Activated naive CD8-positive, alpha-beta T cell treated with anti-CD3 and anti-CD28 coated beads, Interleukin-2, amount 10 ng/mL, durations not matched to agents 7 days and 5 days (primary cell): ENCODE data around the gene PPP2R5C. TPM values are rescaled to one million over a fixed set of nuclear protein-coding genes. Genes with fewer than 3 reads are reported as not detected.

Source experiments
- ATAC-seq: fragments of 150-1000 bp; cut with Tn5 transposase; one replicate; pipeline ENCODE4 v1.10.0; 2021; ENCODE audit warnings: low read depth, moderate library complexity
- POLR2A ChIA-PET: fragments of 350-600 bp; sonication (Branson Sonifier 250); formaldehyde crosslinking; loops from one replicate; lab custom pipeline; 2021; ENCODE audit warnings: antibody characterized with exemption; lab: Charles Lee
- DNase-seq: peaks from one replicate; pipeline ENCODE4 v3.0.0; 2021
- H3K27ac Mint-ChIP-seq: one replicate; pipeline ENCODE4 v1.8.0; 2022; ENCODE audit warnings: mild to moderate bottlenecking, mixed read lengths
- H3K27me3 Mint-ChIP-seq: one replicate; pipeline ENCODE4 v1.8.0; 2022; ENCODE audit warnings: mild to moderate bottlenecking, moderate library complexity, mixed read lengths
- H3K36me3 Mint-ChIP-seq: one replicate; pipeline ENCODE4 v1.8.0; 2021; ENCODE audit warnings: mild to moderate bottlenecking, mixed read lengths
- H3K4me1 Mint-ChIP-seq: one replicate; pipeline ENCODE4 v1.8.0; 2021; ENCODE audit warnings: mixed read lengths
- H3K4me3 Mint-ChIP-seq: one replicate; pipeline ENCODE4 v1.8.0; 2022; ENCODE audit warnings: mild to moderate bottlenecking, moderate library complexity, mixed read lengths
- H3K9me3 Mint-ChIP-seq: one replicate; pipeline ENCODE4 v1.8.0; 2021; ENCODE audit warnings: mixed read lengths
- total RNA-seq, 2 experiments: library from RNA; stranded (reverse); gene quantifications; one replicate each; pipeline ENCODE4 v1.2.3, GENCODE V29; 2021

PPP2R5C gene
- total RNA-seq, 2 experiments from 2014 or later = 369 to 382 TPM

DNA sequence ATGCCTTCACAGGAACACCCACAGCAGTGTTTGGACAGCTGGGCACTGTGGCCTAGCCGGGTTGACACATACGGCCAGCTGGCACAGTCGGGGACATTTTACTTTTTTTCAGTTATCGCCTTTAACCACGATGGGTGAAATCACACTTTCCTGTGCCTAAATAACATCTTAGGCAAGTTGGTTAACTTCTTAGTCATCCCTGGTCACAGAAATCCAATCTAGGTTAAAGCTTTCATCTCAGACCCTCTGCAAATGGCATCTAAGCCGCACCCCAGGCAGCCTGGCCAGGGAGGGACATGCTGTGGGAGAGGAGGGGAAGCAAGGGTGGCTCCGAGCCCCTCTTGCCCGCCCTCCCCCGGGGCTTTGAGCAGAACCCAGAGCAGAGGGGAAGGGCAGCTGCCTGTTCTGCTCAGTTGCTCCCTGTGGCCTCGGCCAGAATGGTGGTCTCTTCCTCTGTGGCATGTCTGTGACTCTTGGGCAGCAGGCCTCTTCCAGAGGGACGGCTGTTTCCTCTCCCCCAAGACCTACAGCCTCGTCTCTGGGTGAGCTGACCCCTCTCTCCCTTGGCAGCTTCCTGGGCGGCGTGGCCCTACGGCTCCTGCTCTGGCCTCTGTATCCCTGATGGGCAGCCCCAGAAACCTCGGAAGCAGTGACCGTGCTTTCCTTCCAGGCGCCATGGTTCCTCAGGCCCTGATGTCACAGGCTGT, 117.5 kb downstream of the PPP2R5C start:
- no peak overlapping the region for H3K27ac Mint-ChIP-seq
- H3K36me3 Mint-ChIP-seq = peaks cover 18% of the 10 kb centered on the region
- H3K4me1 Mint-ChIP-seq = peaks cover 29% of the 10 kb centered on the region
- H3K9me3 Mint-ChIP-seq = no peaks in the 10 kb centered on the region
- POLR2A ChIA-PET = interaction anchor here (0.6 to 0.9 kb wide), 3 partner anchors 9 to 76 kb away, joined by 3 to 9 read pairs (median 4); no protein-coding TSS in a partner anchor
- ATAC-seq (peak; percentile 11), DNase-seq (no peak)
- no peaks in the 10 kb centered on the region for H3K27me3 Mint-ChIP-seq
- no peak overlapping the region for H3K4me3 Mint-ChIP-seq

GRCh38 chr14:101879529-101880336, 118.2 kb downstream of the PPP2R5C start:
- Mint-ChIP-seq H3K9me3 (no peaks in the 10 kb centered on the region), H3K27ac (no peak overlapping the region), H3K4me3 (no peak overlapping the region), H3K36me3 (peaks cover 23% of the 10 kb centered on the region), H3K27me3 (no peaks in the 10 kb centered on the region), H3K4me1 (peaks cover 29% of the 10 kb centered on the region)
- ATAC-seq (no peak), DNase-seq (no peak)
- POLR2A ChIA-PET = interaction anchor here (0.9 kb wide), 1 partner anchor 8 kb away, joined by 3 read pairs; no protein-coding TSS in a partner anchor

GRCh38 chr14:101881426-101881825, 119.9 kb downstream of the PPP2R5C start:
- POLR2A ChIA-PET = interaction anchor here (0.5 kb wide), 1 partner anchor 9 kb away, joined by 4 read pairs; no protein-coding TSS in a partner anchor
- Mint-ChIP-seq H3K4me3 (no peak overlapping the region), H3K27me3 (no peaks in the 10 kb centered on the region), H3K4me1 (peaks cover 15% of the 10 kb centered on the region), H3K9me3 (no peaks in the 10 kb centered on the region), H3K27ac (no peak overlapping the region), H3K36me3 (peaks cover 29% of the 10 kb centered on the region)
- no peak for ATAC-seq
- no peak for DNase-seq

- Mint-ChIP-seq H3K4me1 (peaks cover 12% of the 10 kb centered on the region), H3K27me3 (no peaks in the 10 kb centered on the region), H3K27ac (no peak overlapping the region), H3K4me3 (no peak overlapping the region), H3K9me3 (no peaks in the 10 kb centered on the region), H3K36me3 (peaks cover 29% of the 10 kb centered on the region)
- DNase-seq (no peak), ATAC-seq (no peak)
- POLR2A ChIA-PET = no interaction called here
Measured at GRCh38 chr14:101882141-101882935, 120.8 kb downstream of the PPP2R5C start.

GRCh38 chr14:101884089-101884933, 122.8 kb downstream of the PPP2R5C start:
- H3K36me3 Mint-ChIP-seq = peaks cover 30% of the 10 kb centered on the region
- no peaks in the 10 kb centered on the region for H3K27me3 Mint-ChIP-seq
- H3K9me3 Mint-ChIP-seq = no peaks in the 10 kb centered on the region
- POLR2A ChIA-PET = no interaction called here
- no peak for DNase-seq
- H3K4me1 Mint-ChIP-seq = peaks cover 2% of the 10 kb centered on the region
- H3K27ac Mint-ChIP-seq = no peak overlapping the region
- H3K4me3 Mint-ChIP-seq = no peak overlapping the region
- ATAC-seq = no peak

DNA sequence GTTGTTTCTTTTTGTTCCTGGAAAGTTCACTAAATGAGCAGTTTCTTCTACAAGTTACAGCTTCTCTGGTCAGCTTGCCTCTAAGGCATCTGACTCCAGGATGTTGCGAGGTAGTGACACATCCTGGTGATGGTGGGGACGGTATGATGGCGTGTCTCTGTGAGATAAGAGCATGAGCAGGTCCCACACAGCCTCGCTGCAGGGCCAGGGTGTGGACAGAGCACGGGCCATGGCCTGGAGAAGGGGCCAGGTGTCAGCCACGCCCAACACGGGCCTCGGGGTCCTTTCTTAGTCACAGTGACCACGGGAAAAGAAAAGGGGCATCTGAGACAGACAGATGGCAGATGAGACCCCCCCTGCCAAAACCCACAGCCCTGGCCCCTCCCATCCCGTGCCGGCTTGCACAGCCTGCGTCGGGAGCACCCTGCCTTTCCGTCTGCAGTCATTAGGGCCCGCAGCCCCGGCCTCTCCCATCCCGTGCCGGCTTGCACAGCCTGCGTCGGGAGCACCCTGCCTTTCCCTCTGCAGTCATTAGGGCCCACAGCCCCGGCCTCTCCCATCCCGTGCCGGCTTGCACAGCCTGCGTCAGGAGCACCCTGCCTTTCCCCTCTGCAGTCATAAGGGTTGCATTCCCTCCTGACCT, 123.5 kb downstream of the PPP2R5C start:
- Mint-ChIP-seq H3K27ac (no peak overlapping the region), H3K27me3 (no peaks in the 10 kb centered on the region), H3K36me3 (peaks cover 35% of the 10 kb centered on the region), H3K9me3 (no peaks in the 10 kb centered on the region), H3K4me1 (peaks cover 2% of the 10 kb centered on the region), H3K4me3 (no peak overlapping the region)
- DNase-seq (no peak), ATAC-seq (no peak)
- POLR2A ChIA-PET = no interaction called here

GRCh38 chr14:101887219-101887618, 125.7 kb downstream of the PPP2R5C start:
- no peak overlapping the region for H3K27ac Mint-ChIP-seq
- no peak for ATAC-seq
- no peak for DNase-seq
- POLR2A ChIA-PET = no interaction called here
- H3K4me1 Mint-ChIP-seq = no peaks in the 10 kb centered on the region
- H3K27me3 Mint-ChIP-seq = no peaks in the 10 kb centered on the region
- H3K4me3 Mint-ChIP-seq = no peak overlapping the region
- no peaks in the 10 kb centered on the region for H3K9me3 Mint-ChIP-seq
- H3K36me3 Mint-ChIP-seq = peaks cover 25% of the 10 kb centered on the region

- no peak for DNase-seq
- Mint-ChIP-seq H3K27me3 (no peaks in the 10 kb centered on the region), H3K27ac (no peak overlapping the region), H3K36me3 (peaks cover 26% of the 10 kb centered on the region), H3K4me3 (no peak overlapping the region), H3K4me1 (no peaks in the 10 kb centered on the region), H3K9me3 (no peaks in the 10 kb centered on the region)
- no peak for ATAC-seq
- POLR2A ChIA-PET = interaction anchor here (1.1 kb wide), 1 partner anchor 9 kb away, joined by 3 read pairs; no protein-coding TSS in a partner anchor
Measured at GRCh38 chr14:101888182-101888581, 126.7 kb downstream of the PPP2R5C start.

DNA sequence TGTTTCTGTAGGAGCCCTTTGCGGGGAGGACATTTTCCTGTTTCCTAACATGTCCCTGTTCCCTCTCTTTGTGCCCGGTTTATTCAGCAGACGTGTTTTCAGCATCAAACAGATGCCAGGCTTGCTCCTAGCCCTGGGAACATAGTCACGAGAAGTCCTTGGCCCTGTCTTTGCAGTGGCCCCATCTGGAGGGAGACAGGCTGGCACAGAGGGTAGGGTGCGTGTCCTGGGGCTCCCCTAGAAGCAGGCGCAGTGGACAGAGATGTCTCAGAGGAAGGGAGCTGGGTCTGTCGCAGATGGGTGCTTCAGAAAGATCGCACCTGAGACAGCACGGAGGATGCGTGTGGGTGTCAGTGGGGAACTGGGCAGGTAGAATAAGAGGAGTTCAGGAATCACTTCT, 127.9 kb downstream of the PPP2R5C start:
- Mint-ChIP-seq H3K27ac (no peak overlapping the region), H3K27me3 (no peaks in the 10 kb centered on the region), H3K4me1 (no peaks in the 10 kb centered on the region), H3K9me3 (no peaks in the 10 kb centered on the region), H3K4me3 (no peak overlapping the region), H3K36me3 (peaks cover 18% of the 10 kb centered on the region)
- ATAC-seq (no peak), DNase-seq (no peak)
- POLR2A ChIA-PET = no interaction called here

GRCh38 chr14:101889898-101890297, 128.4 kb downstream of the PPP2R5C start:
- no peaks in the 10 kb centered on the region for H3K9me3 Mint-ChIP-seq
- H3K27ac Mint-ChIP-seq = no peak overlapping the region
- no peak for ATAC-seq
- POLR2A ChIA-PET = no interaction called here
- H3K36me3 Mint-ChIP-seq = peaks cover 15% of the 10 kb centered on the region
- DNase-seq = no peak
- no peaks in the 10 kb centered on the region for H3K27me3 Mint-ChIP-seq
- no peak overlapping the region for H3K4me3 Mint-ChIP-seq
- no peaks in the 10 kb centered on the region for H3K4me1 Mint-ChIP-seq

DNA sequence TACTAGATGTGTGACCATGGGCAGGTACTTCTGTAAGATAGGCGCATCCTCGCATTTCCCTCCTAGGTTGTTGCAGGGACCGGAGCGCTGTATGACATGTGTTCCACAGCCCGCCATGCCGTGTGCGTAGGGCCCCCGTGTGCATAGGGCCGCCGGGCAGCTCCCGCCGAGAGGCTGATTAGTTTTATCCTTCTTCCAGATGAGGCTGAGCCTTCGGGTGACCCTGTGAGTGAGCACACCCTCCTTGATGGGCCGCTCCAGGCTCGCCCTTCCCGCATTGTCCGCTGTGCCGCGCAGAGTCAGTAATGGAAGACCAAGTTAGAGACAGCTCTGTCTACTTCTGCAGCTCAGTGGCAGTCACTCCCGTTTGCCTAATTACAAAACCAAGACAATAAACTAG, 130.0 kb downstream of the PPP2R5C start:
- H3K27ac Mint-ChIP-seq = no peak overlapping the region
- no peaks in the 10 kb centered on the region for H3K4me1 Mint-ChIP-seq
- no peak overlapping the region for H3K4me3 Mint-ChIP-seq
- no peak for ATAC-seq
- POLR2A ChIA-PET = no interaction called here
- DNase-seq = no peak
- no peaks in the 10 kb centered on the region for H3K9me3 Mint-ChIP-seq
- no peaks in the 10 kb centered on the region for H3K27me3 Mint-ChIP-seq
- H3K36me3 Mint-ChIP-seq = peaks cover 13% of the 10 kb centered on the region

DNA sequence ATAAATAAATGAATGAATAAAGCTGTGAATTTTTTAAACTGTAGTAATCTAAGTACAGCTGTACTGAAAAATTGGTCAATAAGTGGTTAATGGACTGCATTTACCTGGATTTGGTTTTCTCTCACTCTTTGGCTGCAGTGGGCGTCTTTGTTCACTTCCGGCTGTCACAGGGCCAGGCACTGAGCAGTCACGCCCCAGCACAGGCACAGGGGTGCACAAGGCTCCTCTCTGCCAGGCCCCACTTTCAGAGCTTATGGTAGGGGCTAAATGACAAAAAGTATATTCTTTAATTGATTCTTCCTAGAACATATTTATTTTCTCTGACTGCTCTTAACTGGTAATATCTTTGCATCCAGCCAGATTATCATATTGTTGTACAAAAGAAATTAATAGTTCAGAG, 132.2 kb downstream of the PPP2R5C start:
- no peaks in the 10 kb centered on the region for H3K9me3 Mint-ChIP-seq
- no peaks in the 10 kb centered on the region for H3K27me3 Mint-ChIP-seq
- peaks cover 22% of the 10 kb centered on the region for H3K36me3 Mint-ChIP-seq
- H3K4me3 Mint-ChIP-seq = no peak overlapping the region
- ATAC-seq (no peak), DNase-seq (no peak)
- no peaks in the 10 kb centered on the region for H3K4me1 Mint-ChIP-seq
- POLR2A ChIA-PET = interaction anchor here (0.6 kb wide), 1 partner anchor 84 kb away, joined by 7 read pairs; no protein-coding TSS in a partner anchor
- H3K27ac Mint-ChIP-seq = no peak overlapping the region
